NB4 (cell line): Measurements from ENCODE around the gene HIPK1.
"Not testable (repeated sequence)": the region's sequence is repeated elsewhere in the genome, so short reads cannot be mapped to it uniquely, and the experiment has no call there.

Experiments
- DNase-seq: peaks from one replicate; pipeline ENCODE4 v3.0.0; 2010; ENCODE audit warnings: low read depth
- H3K4me3 ChIP-seq: one replicate; pipeline ENCODE4 v1.5.1; 2011; ENCODE audit warnings: mild to moderate bottlenecking, low read depth, low read length, moderate library complexity
- MYC ChIP-seq: IDR thresholded peaks from 2 replicates; pipeline ENCODE4 v1.6.1; 2011; ENCODE audit warnings: low read depth, low read length
- POLR2A ChIP-seq: IDR thresholded peaks from 2 replicates; pipeline ENCODE4 v1.6.1; 2011; ENCODE audit warnings: mild to moderate bottlenecking; ENCODE audit not compliant: insufficient read length; ENCODE audit errors: extremely low read depth
- TF ChIP-seq, protein P1 (sequence below): IDR thresholded peaks from one replicate; pipeline ENCODE4 v1.5.1; 2012; ENCODE audit warnings: low read depth, low read length
- TF ChIP-seq, protein P2 (sequence below): IDR thresholded peaks from 2 replicates; pipeline ENCODE4 v1.6.1; 2011; ENCODE audit warnings: low read depth, low read length

Gene HIPK1

DNA sequence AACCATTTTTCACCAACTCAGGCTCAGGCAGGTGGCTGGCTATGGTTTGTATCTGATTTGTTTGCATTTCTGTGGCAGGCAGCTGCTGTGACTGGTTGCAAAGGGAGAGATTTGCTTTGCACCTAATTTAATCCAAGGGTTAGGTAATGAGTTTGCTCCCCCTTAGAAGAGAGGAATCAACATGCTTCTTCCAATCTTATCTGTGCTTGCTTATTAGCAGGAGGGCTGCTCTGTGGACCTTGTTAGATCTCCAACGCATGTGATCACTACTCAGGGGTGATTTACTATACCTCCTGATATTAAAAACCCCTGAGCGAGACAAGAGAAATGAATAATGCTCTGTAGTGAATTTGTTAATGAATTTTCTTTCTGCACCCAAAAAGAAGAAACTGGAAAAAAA, 70.7 kb downstream of the HIPK1 start:
- DNase-seq: no peak
- TF ChIP-seq, protein P1, sequence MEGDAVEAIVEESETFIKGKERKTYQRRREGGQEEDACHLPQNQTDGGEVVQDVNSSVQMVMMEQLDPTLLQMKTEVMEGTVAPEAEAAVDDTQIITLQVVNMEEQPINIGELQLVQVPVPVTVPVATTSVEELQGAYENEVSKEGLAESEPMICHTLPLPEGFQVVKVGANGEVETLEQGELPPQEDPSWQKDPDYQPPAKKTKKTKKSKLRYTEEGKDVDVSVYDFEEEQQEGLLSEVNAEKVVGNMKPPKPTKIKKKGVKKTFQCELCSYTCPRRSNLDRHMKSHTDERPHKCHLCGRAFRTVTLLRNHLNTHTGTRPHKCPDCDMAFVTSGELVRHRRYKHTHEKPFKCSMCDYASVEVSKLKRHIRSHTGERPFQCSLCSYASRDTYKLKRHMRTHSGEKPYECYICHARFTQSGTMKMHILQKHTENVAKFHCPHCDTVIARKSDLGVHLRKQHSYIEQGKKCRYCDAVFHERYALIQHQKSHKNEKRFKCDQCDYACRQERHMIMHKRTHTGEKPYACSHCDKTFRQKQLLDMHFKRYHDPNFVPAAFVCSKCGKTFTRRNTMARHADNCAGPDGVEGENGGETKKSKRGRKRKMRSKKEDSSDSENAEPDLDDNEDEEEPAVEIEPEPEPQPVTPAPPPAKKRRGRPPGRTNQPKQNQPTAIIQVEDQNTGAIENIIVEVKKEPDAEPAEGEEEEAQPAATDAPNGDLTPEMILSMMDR: no peak
- no peak for TF ChIP-seq POLR2A
- no peak for TF ChIP-seq MYC
- TF ChIP-seq, protein P2, sequence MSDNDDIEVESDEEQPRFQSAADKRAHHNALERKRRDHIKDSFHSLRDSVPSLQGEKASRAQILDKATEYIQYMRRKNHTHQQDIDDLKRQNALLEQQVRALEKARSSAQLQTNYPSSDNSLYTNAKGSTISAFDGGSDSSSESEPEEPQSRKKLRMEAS: no peak
- no peak overlapping the region for H3K4me3 ChIP-seq

DNA sequence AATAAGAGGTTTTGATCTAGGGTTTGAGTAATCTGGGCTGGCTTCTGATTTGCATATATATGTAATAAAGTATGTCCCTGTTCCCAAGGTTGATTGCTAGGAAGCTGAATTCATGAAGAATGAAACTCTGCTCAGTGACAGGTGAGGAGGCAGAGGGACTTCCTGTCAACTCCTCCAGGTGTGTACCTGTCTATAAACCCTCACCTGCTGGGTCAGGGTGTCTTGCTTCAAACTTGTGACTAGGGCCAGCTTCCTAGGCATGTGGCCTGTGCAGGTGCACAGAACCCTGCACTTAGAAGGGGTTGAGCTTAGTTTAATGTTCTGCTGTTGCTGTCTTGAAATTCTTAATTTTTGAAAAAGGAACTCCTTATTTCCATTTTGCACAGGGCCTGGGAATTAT, 71.3 kb downstream of the HIPK1 start:
- H3K4me3 ChIP-seq: no peak overlapping the region
- TF ChIP-seq, protein P2: no peak
- TF ChIP-seq, protein P1: no peak
- TF ChIP-seq POLR2A (no peak), MYC (no peak)
- DNase-seq: no peak

DNA sequence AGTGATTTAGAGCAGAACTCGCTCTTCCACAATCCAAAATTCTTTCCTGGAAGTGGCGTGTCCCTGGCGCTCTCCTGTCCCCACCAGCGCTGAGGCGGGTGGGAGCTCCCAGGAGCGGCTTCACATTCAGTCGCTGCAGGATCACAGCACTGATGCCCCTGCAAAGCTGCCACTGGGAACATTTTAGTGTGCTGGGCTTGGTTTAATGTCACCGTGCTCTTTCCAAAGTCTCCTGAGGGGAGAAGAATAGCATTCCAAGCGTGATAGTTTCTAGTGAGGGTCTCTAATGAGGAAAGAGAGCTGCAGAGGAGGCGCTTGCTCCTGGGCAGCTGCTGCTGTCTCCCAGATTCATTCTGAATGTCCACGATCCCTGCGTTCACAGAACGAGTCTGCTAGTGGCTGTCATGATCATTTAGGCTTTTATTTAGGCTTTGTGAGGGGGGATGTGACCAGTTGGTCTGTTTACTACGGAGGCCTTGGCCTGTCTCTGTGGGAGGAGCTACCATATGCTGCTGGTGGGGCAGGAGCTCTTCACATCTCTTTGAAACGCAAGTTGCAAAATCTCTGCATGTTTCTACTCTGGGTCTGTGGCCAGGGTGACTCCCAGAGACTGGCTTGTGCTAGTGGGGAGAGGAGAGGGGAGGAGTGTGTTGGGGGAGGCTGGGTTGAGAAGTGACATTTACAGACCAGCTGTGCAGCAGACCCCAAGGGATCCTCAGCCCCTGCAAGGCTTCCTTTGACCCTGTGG, 73.5 kb downstream of the HIPK1 start:
- DNase-seq: peak; percentile 71
- TF ChIP-seq MYC: no peak
- no peak for TF ChIP-seq POLR2A
- TF ChIP-seq, protein P2: no peak
- TF ChIP-seq, protein P1: no peak
- no peak overlapping the region for H3K4me3 ChIP-seq

DNA sequence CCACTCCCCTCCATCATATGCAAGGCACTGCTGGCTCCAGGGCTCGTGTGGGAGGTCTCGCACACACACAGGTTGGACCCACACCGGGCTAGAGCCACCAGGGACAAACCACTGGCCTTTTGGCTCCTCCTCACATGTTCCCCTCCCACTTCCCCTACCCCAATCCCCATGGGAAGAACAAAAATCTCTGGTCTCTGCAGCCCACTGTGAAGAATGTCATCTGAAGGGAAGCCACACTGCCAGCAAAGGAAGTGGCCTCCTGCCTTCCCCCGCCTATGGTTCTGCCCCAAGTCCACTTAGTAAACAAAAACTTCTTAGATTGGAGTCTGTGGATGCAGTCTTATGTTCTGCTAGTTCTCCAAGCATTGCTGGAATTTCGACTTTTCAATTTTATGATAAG, 74.3 kb downstream of the HIPK1 start:
- DNase-seq: peak; percentile 79
- H3K4me3 ChIP-seq: no peak overlapping the region

DNA sequence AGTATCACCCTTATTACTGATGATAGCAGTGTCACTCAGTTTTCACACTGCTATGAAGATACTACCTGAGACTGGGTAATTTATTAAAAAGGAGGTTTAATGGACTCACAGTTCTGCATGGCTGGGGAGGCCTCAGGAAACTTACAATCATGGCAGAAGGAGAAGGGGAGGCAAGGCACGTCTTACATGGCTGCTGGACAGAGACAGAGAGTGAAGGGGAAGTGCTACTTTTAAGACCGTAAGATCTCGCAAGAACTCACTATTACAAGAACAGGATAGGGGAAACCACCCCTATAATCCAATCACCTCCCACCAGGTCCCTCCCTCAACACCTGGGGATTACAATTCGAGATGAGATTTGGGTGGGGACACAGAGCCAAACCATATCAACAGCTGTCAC, 77.7 kb downstream of the HIPK1 start:
- not testable (repeated sequence) for H3K4me3 ChIP-seq
- DNase-seq: peak; percentile 19

More for the DNA sequence above, 74.3 kb downstream of the HIPK1 start:
- TF ChIP-seq POLR2A: no peak
- TF ChIP-seq, protein P2: no peak
- TF ChIP-seq MYC: no peak
- TF ChIP-seq, protein P1: no peak

DNA sequence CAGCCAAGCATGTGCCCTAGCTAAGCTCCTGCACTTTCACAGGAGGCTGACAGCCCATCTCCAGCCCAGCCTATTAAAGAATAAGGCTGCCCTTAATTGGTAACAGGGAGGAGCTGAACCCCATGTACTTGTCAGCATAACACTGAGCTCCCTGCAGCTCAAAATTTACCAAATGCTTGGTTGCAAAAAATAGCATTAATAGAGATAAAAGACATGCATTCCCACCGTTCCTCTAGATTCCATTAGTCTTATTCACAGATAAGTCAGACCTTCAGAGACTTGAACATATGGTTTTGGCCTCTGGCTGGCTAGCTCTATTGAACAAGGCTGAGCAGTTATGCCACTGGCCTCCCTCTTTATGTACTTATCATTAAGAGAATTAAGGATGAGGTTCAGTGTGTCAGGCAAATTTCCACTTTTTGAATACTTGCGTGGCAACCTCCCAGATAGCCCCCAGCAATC, 79.4 kb downstream of the HIPK1 start:
- no peak for DNase-seq
- TF ChIP-seq MYC (no peak), POLR2A (no peak)
- TF ChIP-seq, protein P2: no peak
- TF ChIP-seq, protein P1: no peak
- H3K4me3 ChIP-seq: no peak overlapping the region
